ENCODE measurements around the gene YIPF2. TPM values are rescaled to one million over a fixed set of nuclear protein-coding genes. Genes with fewer than 3 reads are reported as not detected.

The YIPF2 gene
- total and polyA plus RNA-seq, 2 donors from 2014 or later, result 64.7 to 70.3 TPM

- H3K27ac ChIP-seq (ENCODE audit: low read depth in 2 of 2, low read length in 2 of 2), result no peak overlapping the region
- H3K9ac ChIP-seq (ENCODE audit: low read length in 3 of 3), result no peak overlapping the region
- DNase-seq, result no peak
- H3K4me3 ChIP-seq (ENCODE audit: low read length in 3 of 3), result no peak overlapping the region
- H3K36me3 ChIP-seq (ENCODE audit: control insufficient read depth in 2 of 3, insufficient read depth in 3 of 3, low read length in 3 of 3), result peaks cover 2 to 22% (median 9%) of the 10 kb centered on the region in 3 donors
- no peak for TF ChIP-seq CTCF (IDR thresholded peaks at IDR 0.05; ENCODE audit: borderline replicate concordance, extremely low read depth, insufficient read depth)
- peaks cover 0 to 4% (median 0%) of the 10 kb centered on the region in 3 donors for H3K4me1 ChIP-seq (ENCODE audit: control insufficient read depth in 2 of 3, insufficient read depth in 2 of 3, low read depth in 1 of 3, low read length in 3 of 3)
- intact Hi-C loops (cut with DNase I), result no loop called here
- no peaks in the 10 kb centered on the region for H3K9me3 ChIP-seq (ENCODE audit: control insufficient read depth in 2 of 3, insufficient read depth in 1 of 3, low read length in 3 of 3)
- FAIRE-seq, result no peak
- H3K27me3 ChIP-seq (ENCODE audit: control insufficient read depth, insufficient read depth, low read length), result no peaks in the 10 kb centered on the region
These were observed 20.0 kb downstream of the YIPF2 start for GRCh38 chr19:10908380-10908960.

GRCh38 chr19:10907925-10908324 lies 20.5 kb downstream of the YIPF2 start:
- intact Hi-C loops (cut with DNase I), result no loop called here
- FAIRE-seq, result no peak
- no peak for TF ChIP-seq CTCF (IDR thresholded peaks at IDR 0.05; ENCODE audit: borderline replicate concordance, extremely low read depth, insufficient read depth)
- Histone ChIP-seq H3K9me3 (ENCODE audit: control insufficient read depth in 2 of 3, insufficient read depth in 1 of 3, low read length in 3 of 3) (no peaks in the 10 kb centered on the region), H3K9ac (ENCODE audit: low read length in 3 of 3) (no peak overlapping the region), H3K36me3 (ENCODE audit: control insufficient read depth in 2 of 3, insufficient read depth in 3 of 3, low read length in 3 of 3) (peaks cover 2 to 22% (median 9%) of the 10 kb centered on the region in 3 donors), H3K4me1 (ENCODE audit: control insufficient read depth in 2 of 3, insufficient read depth in 2 of 3, low read depth in 1 of 3, low read length in 3 of 3) (peaks cover 0 to 4% (median 0%) of the 10 kb centered on the region in 3 donors), H3K4me3 (ENCODE audit: low read length in 3 of 3) (no peak overlapping the region), H3K27ac (ENCODE audit: low read depth in 2 of 2, low read length in 2 of 2) (no peak overlapping the region), H3K27me3 (ENCODE audit: control insufficient read depth, insufficient read depth, low read length) (no peaks in the 10 kb centered on the region)
- no peak for DNase-seq

- DNase-seq, result peak in 1 of 5 donors; percentile 90
- no peak for FAIRE-seq
- no peak for TF ChIP-seq CTCF (IDR thresholded peaks at IDR 0.05; ENCODE audit: borderline replicate concordance, extremely low read depth, insufficient read depth)
- H3K36me3 ChIP-seq (ENCODE audit: control insufficient read depth in 2 of 3, insufficient read depth in 3 of 3, low read length in 3 of 3), result no peaks in the 10 kb centered on the region
- H3K4me1 ChIP-seq (ENCODE audit: control insufficient read depth in 2 of 3, insufficient read depth in 2 of 3, low read depth in 1 of 3, low read length in 3 of 3), result peaks cover 0 to 21% (median 0%) of the 10 kb centered on the region in 3 donors
- no peaks in the 10 kb centered on the region for H3K27me3 ChIP-seq (ENCODE audit: control insufficient read depth, insufficient read depth, low read length)
- H3K4me3 ChIP-seq (ENCODE audit: low read length in 3 of 3), result no peak overlapping the region
- H3K27ac ChIP-seq (ENCODE audit: low read depth in 2 of 2, low read length in 2 of 2), result no peak overlapping the region
- intact Hi-C loops (cut with DNase I), result no loop called here
- H3K9ac ChIP-seq (ENCODE audit: low read length in 3 of 3), result peak overlapping the region in 1 of 3 donors; percentile 19
- H3K9me3 ChIP-seq (ENCODE audit: control insufficient read depth in 2 of 3, insufficient read depth in 1 of 3, low read length in 3 of 3), result no peaks in the 10 kb centered on the region
These were observed 29.2 kb downstream of the YIPF2 start for GRCh38 chr19:10899151-10899653.

Data from kidney (tissue), 14 donors.